HUES48 (cell line): Measurements from ENCODE around the gene MYO3A.

Experiments
- H3K27ac ChIP-seq: one replicate; pipeline ENCODE4 v1.7.0; 2013; ENCODE audit warnings: low read depth, low read length, inconsistent platforms
- H3K27me3 ChIP-seq: 2 replicates; pipeline ENCODE4 v1.6.1; 2013; ENCODE audit warnings: mild to moderate bottlenecking, low read length; ENCODE audit not compliant: control insufficient read depth, insufficient read depth
- H3K36me3 ChIP-seq: 2 replicates; pipeline ENCODE4 v1.6.1; 2013; ENCODE audit warnings: low read length; ENCODE audit not compliant: control insufficient read depth, insufficient read depth
- H3K4me1 ChIP-seq: 2 replicates; pipeline ENCODE4 v1.6.1; 2013; ENCODE audit warnings: mild to moderate bottlenecking, low read length; ENCODE audit not compliant: control insufficient read depth, insufficient read depth
- H3K4me3 ChIP-seq: 2 replicates; pipeline ENCODE4 v1.5.1; 2013; ENCODE audit warnings: mild to moderate bottlenecking, low read depth, low read length
- H3K9ac ChIP-seq: 2 replicates; pipeline ENCODE4 v1.6.1; 2013; ENCODE audit warnings: mild to moderate bottlenecking, low read depth, low read length, moderate library complexity
- H3K9me3 ChIP-seq: 2 replicates; pipeline ENCODE4 v1.6.1; 2013; ENCODE audit warnings: low read length; ENCODE audit not compliant: control insufficient read depth, insufficient read depth

The MYO3A gene

GRCh38 chr10:25933653-25934608 lies at the start of gene MYO3A:
TSS of gene MYO3A (plus strand) at chr10:25934229. CDS start at chr10:25952111, 17,882 bp downstream.
- H3K9me3 ChIP-seq: no peaks in the 10 kb centered on the region
- peak within 1 kb of the TSS; percentile 70 for H3K4me3 ChIP-seq
- peaks cover 12% of the 10 kb centered on the region for H3K4me1 ChIP-seq
- H3K27ac ChIP-seq: no peak within 1 kb of the TSS
- H3K36me3 ChIP-seq: no peaks in the 10 kb centered on the region
- peak within 1 kb of the TSS; percentile 66; the same call in 1 of the 2 replicates for H3K9ac ChIP-seq
- peaks cover 16% of the 10 kb centered on the region for H3K27me3 ChIP-seq

- H3K4me3 ChIP-seq: no peak overlapping the region
- H3K27ac ChIP-seq: no peak overlapping the region
- H3K36me3 ChIP-seq: no peaks in the 10 kb centered on the region
- 0 out of 2 replicates have a peak, but pooled peaks cover 4% of the 10 kb centered on the region for H3K9me3 ChIP-seq
- no peak overlapping the region for H3K9ac ChIP-seq
- H3K4me1 ChIP-seq: 0 out of 2 replicates have a peak, but pooled peaks cover 6% of the 10 kb centered on the region
- H3K27me3 ChIP-seq: no peaks in the 10 kb centered on the region
These were observed 45.4 kb upstream of the MYO3A start for GRCh38 chr10:25888627-25889026.

GRCh38 chr10:25890995-25891394 lies 43.0 kb upstream of the MYO3A start:
- Histone ChIP-seq H3K27me3 (no peaks in the 10 kb centered on the region), H3K36me3 (no peaks in the 10 kb centered on the region), H3K9me3 (0 out of 2 replicates have a peak, but pooled peaks cover 4% of the 10 kb centered on the region)

GRCh38 chr10:25895856-25896255 lies 38.2 kb upstream of the MYO3A start:
- H3K4me3 ChIP-seq: no peak overlapping the region
- no peak overlapping the region for H3K9ac ChIP-seq
- H3K4me1 ChIP-seq: peaks cover 14% of the 10 kb centered on the region
- H3K9me3 ChIP-seq: no peaks in the 10 kb centered on the region
- no peak overlapping the region for H3K27ac ChIP-seq
- H3K36me3 ChIP-seq: no peaks in the 10 kb centered on the region
- no peaks in the 10 kb centered on the region for H3K27me3 ChIP-seq

More at GRCh38 chr10:25890995-25891394, 43.0 kb upstream of the MYO3A start:
- Histone ChIP-seq H3K4me1 (0 out of 2 replicates have a peak, but pooled peaks cover 9% of the 10 kb centered on the region), H3K9ac (no peak overlapping the region), H3K27ac (no peak overlapping the region), H3K4me3 (no peak overlapping the region)

- Histone ChIP-seq H3K27me3 (no peaks in the 10 kb centered on the region), H3K9ac (no peak overlapping the region), H3K27ac (no peak overlapping the region), H3K9me3 (no peaks in the 10 kb centered on the region), H3K36me3 (no peaks in the 10 kb centered on the region), H3K4me3 (no peak overlapping the region), H3K4me1 (peaks cover 14% of the 10 kb centered on the region)
These were observed 37.6 kb upstream of the MYO3A start for GRCh38 chr10:25896421-25896820.

- H3K4me3 ChIP-seq: no peak overlapping the region
- H3K36me3 ChIP-seq: no peaks in the 10 kb centered on the region
- H3K27ac ChIP-seq: no peak overlapping the region
- H3K4me1 ChIP-seq: peaks cover 14% of the 10 kb centered on the region
- H3K9ac ChIP-seq: no peak overlapping the region
- no peaks in the 10 kb centered on the region for H3K9me3 ChIP-seq
- no peaks in the 10 kb centered on the region for H3K27me3 ChIP-seq
These were observed 34.7 kb upstream of the MYO3A start for GRCh38 chr10:25899304-25899703.

- Histone ChIP-seq H3K4me3 (no peak overlapping the region), H3K27ac (no peak overlapping the region), H3K4me1 (peaks cover 11% of the 10 kb centered on the region), H3K9ac (no peak overlapping the region), H3K9me3 (no peaks in the 10 kb centered on the region), H3K36me3 (no peaks in the 10 kb centered on the region), H3K27me3 (no peaks in the 10 kb centered on the region)
These were observed 32.8 kb upstream of the MYO3A start for GRCh38 chr10:25901199-25901598.

- H3K27ac ChIP-seq: no peak overlapping the region
- H3K9me3 ChIP-seq: no peaks in the 10 kb centered on the region
- H3K4me1 ChIP-seq: peaks cover 9% of the 10 kb centered on the region
- no peaks in the 10 kb centered on the region for H3K27me3 ChIP-seq
- H3K9ac ChIP-seq: no peak overlapping the region
- H3K4me3 ChIP-seq: no peak overlapping the region
- no peaks in the 10 kb centered on the region for H3K36me3 ChIP-seq
These were observed 32.0 kb upstream of the MYO3A start for GRCh38 chr10:25902002-25902401.

- H3K9ac ChIP-seq: no peak overlapping the region
- H3K27me3 ChIP-seq: no peaks in the 10 kb centered on the region
- no peak overlapping the region for H3K4me3 ChIP-seq
- H3K9me3 ChIP-seq: no peaks in the 10 kb centered on the region; the same call in 1 of the 2 replicates
- no peak overlapping the region for H3K27ac ChIP-seq
- no peaks in the 10 kb centered on the region for H3K4me1 ChIP-seq
- no peaks in the 10 kb centered on the region for H3K36me3 ChIP-seq
These were observed 26.8 kb upstream of the MYO3A start for GRCh38 chr10:25907261-25907660.

GRCh38 chr10:25912866-25913265 lies 21.2 kb upstream of the MYO3A start:
- Histone ChIP-seq H3K4me3 (no peak overlapping the region), H3K4me1 (no peaks in the 10 kb centered on the region)

GRCh38 chr10:25914776-25915175 lies 19.3 kb upstream of the MYO3A start:
- no peaks in the 10 kb centered on the region for H3K36me3 ChIP-seq
- H3K27ac ChIP-seq: no peak overlapping the region
- no peak overlapping the region for H3K9ac ChIP-seq
- no peaks in the 10 kb centered on the region for H3K27me3 ChIP-seq
- peaks cover 5% of the 10 kb centered on the region; the same call in 1 of the 2 replicates for H3K9me3 ChIP-seq
- no peaks in the 10 kb centered on the region for H3K4me1 ChIP-seq
- H3K4me3 ChIP-seq: no peak overlapping the region

More at GRCh38 chr10:25912866-25913265, 21.2 kb upstream of the MYO3A start:
- no peaks in the 10 kb centered on the region for H3K27me3 ChIP-seq
- no peak overlapping the region for H3K9ac ChIP-seq
- no peak overlapping the region for H3K27ac ChIP-seq
- H3K9me3 ChIP-seq: peaks cover 5% of the 10 kb centered on the region; the same call in 1 of the 2 replicates
- no peaks in the 10 kb centered on the region for H3K36me3 ChIP-seq
